GM13977 (cell line): ENCODE data around the gene SLC9B2.
A peak's percentile ranks its signal among the peaks of the same experiment; 100 is the strongest.

Source experiments
- DNase-seq: peaks from one replicate; pipeline ENCODE4 v3.0.0; 2012; ENCODE audit warnings: low spot score
- in situ Hi-C: fragments of 300-500 bp; cut with MboI; formaldehyde crosslinking; loops from one replicate; pipeline ENCODE4 v1.12.0; 2022; ENCODE audit warnings: low sequenced_read_pairs, low pct_unique_long_range_greater_than_20kb, mixed read lengths, inconsistent platforms; ENCODE audit not compliant: unreplicated experiment
- TF ChIP-seq, protein P1 (sequence below): IDR thresholded peaks from 2 replicates; pipeline ENCODE4 v1.5.1; 2012; ENCODE audit warnings: mild to moderate bottlenecking, control low read depth; ENCODE audit not compliant: insufficient read depth; ENCODE audit errors: extremely low read depth, missing control alignments

The SLC9B2 gene

GRCh38 chr4:103105558-103106356 is 29.2 kb upstream of the SLC9B2 start:
- TF ChIP-seq, protein P1, sequence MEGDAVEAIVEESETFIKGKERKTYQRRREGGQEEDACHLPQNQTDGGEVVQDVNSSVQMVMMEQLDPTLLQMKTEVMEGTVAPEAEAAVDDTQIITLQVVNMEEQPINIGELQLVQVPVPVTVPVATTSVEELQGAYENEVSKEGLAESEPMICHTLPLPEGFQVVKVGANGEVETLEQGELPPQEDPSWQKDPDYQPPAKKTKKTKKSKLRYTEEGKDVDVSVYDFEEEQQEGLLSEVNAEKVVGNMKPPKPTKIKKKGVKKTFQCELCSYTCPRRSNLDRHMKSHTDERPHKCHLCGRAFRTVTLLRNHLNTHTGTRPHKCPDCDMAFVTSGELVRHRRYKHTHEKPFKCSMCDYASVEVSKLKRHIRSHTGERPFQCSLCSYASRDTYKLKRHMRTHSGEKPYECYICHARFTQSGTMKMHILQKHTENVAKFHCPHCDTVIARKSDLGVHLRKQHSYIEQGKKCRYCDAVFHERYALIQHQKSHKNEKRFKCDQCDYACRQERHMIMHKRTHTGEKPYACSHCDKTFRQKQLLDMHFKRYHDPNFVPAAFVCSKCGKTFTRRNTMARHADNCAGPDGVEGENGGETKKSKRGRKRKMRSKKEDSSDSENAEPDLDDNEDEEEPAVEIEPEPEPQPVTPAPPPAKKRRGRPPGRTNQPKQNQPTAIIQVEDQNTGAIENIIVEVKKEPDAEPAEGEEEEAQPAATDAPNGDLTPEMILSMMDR: no peak
- no peak for DNase-seq
- in situ Hi-C loops: no loop called here

DNA sequence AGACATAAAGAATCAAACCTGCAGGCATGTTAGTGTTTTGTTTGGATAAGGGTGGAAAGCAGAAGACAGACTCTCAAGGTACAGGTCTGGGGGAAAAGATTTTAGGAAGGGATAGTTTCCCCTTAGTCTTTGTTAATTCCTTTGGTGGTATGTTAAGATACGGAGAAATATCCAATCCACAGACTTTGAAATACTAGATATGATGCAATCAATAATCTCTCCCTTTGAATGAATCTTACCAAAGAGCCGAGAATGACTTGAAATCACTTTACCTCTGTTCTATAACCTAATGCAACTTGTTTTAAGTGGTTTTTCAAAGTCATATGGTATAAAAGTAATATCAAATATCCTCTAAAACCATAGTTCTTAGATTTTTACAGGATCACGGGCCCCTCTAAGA is 28.3 kb upstream of the SLC9B2 start:
- DNase-seq: no peak
- in situ Hi-C loops: no loop called here
- TF ChIP-seq, protein P1: no peak

DNA sequence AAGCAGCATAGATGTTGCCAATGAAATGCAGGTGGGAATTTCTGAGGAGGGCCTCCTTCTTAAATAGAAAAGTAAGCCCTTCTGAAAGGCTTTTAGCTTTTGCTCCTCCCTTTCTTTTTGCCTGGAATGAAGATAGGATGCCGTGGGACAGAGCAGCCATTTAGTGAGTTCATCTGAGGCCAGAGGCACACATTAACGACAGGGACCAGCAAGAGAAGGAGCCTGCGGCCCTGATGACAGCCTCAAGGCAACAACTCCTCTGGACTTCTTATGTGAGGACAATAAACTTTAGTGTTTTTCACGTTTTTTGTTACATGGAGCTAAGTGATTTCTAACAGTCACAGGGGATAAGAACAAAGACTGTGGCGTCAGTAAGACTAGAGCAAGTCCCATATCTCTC is 24.1 kb upstream of the SLC9B2 start:
- in situ Hi-C loops: no loop called here
- DNase-seq: no peak
- TF ChIP-seq, protein P1: no peak

DNA sequence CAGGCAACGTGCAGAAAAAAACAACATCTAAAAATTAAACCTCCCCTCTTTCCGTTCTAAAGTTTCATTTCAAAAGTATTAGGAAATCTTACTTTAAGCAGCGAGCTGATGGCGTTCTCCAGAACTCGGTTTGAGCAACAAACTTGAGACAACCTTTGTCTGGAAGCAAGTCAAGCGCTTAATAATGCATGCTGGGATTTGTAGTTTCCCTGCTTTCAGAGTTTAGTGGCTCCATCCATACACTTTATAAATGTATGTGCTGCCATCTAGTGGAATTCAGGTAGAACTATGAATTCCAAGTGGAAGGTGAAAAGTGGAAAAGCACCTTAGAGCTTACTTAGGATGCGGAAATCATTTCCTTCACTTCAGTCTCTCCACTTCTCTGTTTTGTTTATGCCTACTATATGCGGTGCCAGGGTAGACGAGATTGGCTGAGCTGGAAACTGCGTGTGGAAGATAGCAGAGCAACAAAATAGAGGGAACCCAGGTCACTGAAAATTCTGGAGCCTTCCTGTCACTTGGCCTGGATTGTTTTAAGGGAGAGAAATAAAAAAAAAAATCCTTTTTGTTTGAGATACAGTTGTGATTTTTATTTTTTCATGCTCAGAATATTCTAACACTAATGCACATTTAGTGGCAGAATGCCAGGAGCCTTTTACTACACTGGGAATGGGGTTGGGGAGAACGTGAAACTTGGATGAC is 23.3 kb upstream of the SLC9B2 start, which contains the start of gene BDH2:
Gene BDH2, minus strand, starts transcription at position 144 of the 702 bp plus-strand sequence. CDS start 3,580 bp downstream, outside the sequence.
- in situ Hi-C loops: no loop called here
- TF ChIP-seq, protein P1: peak; percentile 69
- peak; percentile 78 for DNase-seq

DNA sequence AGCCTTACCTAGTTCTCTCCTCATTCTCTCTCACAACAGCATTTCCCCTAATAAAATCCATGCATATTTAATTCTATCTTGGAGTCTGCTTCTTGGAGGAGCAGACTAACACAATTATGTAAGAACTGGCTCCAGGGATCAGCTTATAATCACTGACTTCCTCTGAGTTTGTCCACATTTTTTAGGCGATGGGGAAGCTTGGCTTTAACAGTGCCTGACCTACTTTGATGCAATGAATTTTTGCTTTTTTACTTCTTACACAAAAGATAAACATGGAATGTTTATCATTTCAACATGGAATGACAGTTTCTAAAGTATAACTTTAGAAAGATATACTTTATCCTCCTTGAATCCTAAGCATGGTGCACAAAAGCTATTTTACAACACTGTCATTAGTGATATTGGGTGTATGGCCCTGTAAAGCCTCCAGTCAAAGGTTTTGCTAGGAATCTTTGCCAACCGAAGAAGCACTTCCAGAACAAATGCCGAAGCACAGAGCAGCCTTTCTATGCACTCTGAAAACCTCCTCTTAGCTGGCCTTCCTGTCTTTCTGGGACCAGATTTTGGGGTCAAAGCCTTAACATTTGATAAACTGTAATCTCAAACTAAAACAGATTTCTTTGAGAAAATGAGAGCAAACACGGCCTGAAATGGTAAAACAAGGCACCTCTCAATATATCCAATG is 22.3 kb upstream of the SLC9B2 start:
- in situ Hi-C loops: no loop called here
- TF ChIP-seq, protein P1: no peak
- DNase-seq: no peak

DNA sequence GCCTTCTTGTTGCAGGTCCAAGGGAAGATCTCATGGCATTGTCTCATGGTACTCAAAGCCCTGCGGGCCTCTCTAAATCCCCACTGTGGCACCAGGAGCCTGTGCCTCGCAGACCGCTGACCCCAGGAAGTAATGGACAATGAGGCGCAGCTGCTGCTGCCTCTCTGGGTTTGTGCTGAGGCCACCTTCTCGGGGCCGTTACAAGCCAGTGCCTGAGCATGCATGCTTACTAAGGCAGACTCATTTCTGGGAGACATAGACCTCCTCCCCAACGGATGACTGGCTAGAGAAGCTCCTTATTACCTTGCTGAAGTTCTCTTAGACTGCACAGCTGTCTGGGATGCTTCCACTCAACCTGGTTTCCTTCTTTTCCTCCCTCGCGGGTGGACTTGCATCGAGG is 21.8 kb upstream of the SLC9B2 start:
- in situ Hi-C loops: no loop called here
- TF ChIP-seq, protein P1: no peak
- no peak for DNase-seq
